AG04450 (cell line): Measurements from ENCODE around the gene PTGER1. TPM values are rescaled to one million over a fixed set of nuclear protein-coding genes. Genes with fewer than 3 reads are reported as not detected.

Experiments
- CTCF ChIA-PET: fragments of 300-600, 350-600 bp; formaldehyde crosslinking; extraction: SDS; loops from one replicate; lab custom pipeline; 2022; ENCODE audit warnings: antibody characterized with exemption, inconsistent platforms; lab: Charles Lee
- POLR2A ChIA-PET: fragments of 350-600 bp; formaldehyde crosslinking; extraction: SDS; loops from one replicate; lab custom pipeline; 2021; ENCODE audit warnings: antibody characterized with exemption, inconsistent platforms; lab: Yijun Ruan, JAX
- DNase-seq: peaks from one replicate; pipeline ENCODE4 v3.0.0-alpha.2; 2011; ENCODE audit warnings: low read depth, low spot score
- H3K27ac ChIP-seq: one replicate; pipeline ENCODE4 v1.5.1; 2012; ENCODE audit warnings: low read depth, low read length, control low read depth
- H3K27me3 ChIP-seq: one replicate; pipeline ENCODE4 v1.6.0; 2012; ENCODE audit warnings: low read length; ENCODE audit not compliant: control insufficient read depth, insufficient read depth
- H3K4me3 ChIP-seq: 2 replicates; pipeline ENCODE4 v1.5.1; 2011; ENCODE audit warnings: mild to moderate bottlenecking, low read depth, low read length, control low read depth
- H3K9me3 ChIP-seq: 2 replicates; pipeline ENCODE4 v1.5.1; 2012; ENCODE audit warnings: low read length; ENCODE audit not compliant: control insufficient read depth, insufficient read depth
- polyA plus RNA-seq: library from polyadenylated mRNA; depleted of rRNA; stranded (reverse); fragments of >200 nt; gene quantifications from 2 replicates; pipeline ENCODE4 v1.2.3, GENCODE V29; 2011
- TF ChIP-seq, protein P1 (sequence below): IDR thresholded peaks from 2 replicates; pipeline ENCODE4 v1.5.1; 2011; ENCODE audit warnings: low read depth, low read length, control low read depth, inconsistent platforms

Gene PTGER1
- polyA plus RNA-seq, 1 experiment = 0.72 TPM

GRCh38 chr19:14473073-14473977, 1.8 kb downstream of the PTGER1 start:
- CTCF ChIA-PET = interaction anchor here (0.6 to 2.0 kb wide), 3 partner anchors 8 to 337 kb away, joined by 4 to 22 read pairs (median 14); partner anchors contain the start of gene ASF1B
- POLR2A ChIA-PET = interaction anchor here (0.8 kb wide), 1 partner anchor 336 kb away, joined by 3 read pairs; no protein-coding TSS in a partner anchor
- no peak for DNase-seq
- Histone ChIP-seq H3K27me3 (no peaks in the 10 kb centered on the region), H3K9me3 (peaks cover 2% of the 10 kb centered on the region; the same call in 1 of the 2 replicates), H3K27ac (no peak overlapping the region), H3K4me3 (no peak overlapping the region)
- TF ChIP-seq, protein P1, sequence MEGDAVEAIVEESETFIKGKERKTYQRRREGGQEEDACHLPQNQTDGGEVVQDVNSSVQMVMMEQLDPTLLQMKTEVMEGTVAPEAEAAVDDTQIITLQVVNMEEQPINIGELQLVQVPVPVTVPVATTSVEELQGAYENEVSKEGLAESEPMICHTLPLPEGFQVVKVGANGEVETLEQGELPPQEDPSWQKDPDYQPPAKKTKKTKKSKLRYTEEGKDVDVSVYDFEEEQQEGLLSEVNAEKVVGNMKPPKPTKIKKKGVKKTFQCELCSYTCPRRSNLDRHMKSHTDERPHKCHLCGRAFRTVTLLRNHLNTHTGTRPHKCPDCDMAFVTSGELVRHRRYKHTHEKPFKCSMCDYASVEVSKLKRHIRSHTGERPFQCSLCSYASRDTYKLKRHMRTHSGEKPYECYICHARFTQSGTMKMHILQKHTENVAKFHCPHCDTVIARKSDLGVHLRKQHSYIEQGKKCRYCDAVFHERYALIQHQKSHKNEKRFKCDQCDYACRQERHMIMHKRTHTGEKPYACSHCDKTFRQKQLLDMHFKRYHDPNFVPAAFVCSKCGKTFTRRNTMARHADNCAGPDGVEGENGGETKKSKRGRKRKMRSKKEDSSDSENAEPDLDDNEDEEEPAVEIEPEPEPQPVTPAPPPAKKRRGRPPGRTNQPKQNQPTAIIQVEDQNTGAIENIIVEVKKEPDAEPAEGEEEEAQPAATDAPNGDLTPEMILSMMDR = no peak

GRCh38 chr19:14472202-14472938, 2.8 kb downstream of the PTGER1 start:
- TF ChIP-seq, protein P1 = peak; percentile 80
- POLR2A ChIA-PET = interaction anchor here (0.8 kb wide), 1 partner anchor 335 kb away, joined by 3 read pairs; no protein-coding TSS in a partner anchor
- no peak for DNase-seq
- Histone ChIP-seq H3K27me3 (no peaks in the 10 kb centered on the region), H3K9me3 (peaks cover 2% of the 10 kb centered on the region; the same call in 1 of the 2 replicates), H3K4me3 (no peak overlapping the region), H3K27ac (no peak overlapping the region)
- CTCF ChIA-PET = interaction anchor here (0.5 to 2.0 kb wide), 10 partner anchors 9 to 336 kb away, joined by 3 to 22 read pairs (median 4); partner anchors contain the start of gene ASF1B

DNA sequence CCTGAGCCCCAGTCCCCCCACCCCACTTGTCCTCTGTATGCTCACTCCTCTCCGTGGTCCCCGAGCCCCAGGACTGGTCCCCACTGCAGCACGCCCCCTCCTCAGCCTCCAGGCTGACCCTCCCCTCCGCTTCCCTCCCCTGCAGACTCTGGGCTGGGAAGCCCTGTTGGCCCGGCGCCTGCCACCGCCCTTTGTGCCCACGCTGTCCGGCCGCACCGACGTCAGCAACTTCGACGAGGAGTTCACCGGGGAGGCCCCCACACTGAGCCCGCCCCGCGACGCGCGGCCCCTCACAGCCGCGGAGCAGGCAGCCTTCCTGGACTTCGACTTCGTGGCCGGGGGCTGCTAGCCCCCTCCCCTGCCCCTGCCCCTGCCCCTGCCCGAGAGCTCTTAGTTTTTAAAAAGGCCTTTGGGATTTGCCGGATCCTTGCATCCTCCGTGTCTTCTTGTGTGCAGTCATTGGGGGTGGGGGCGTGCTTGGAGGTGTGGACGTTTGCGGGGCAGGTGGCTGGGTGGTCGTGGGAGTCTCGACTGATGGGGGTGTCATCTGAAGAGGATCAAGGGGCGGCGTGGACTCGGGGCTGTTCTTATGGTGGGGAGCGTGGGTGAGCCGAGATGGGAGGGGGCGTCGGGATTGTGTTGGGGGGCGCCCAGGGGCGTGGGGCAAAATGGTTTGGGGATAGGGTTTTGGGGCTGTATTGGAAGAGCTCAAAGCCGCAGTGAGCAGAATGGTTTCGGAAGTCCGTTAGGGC, 3.5 kb downstream of the PTGER1 start:
- CTCF ChIA-PET = interaction anchor here (0.5 to 2.0 kb wide), 9 partner anchors 10 to 335 kb away, joined by 3 to 22 read pairs (median 4); partner anchors contain the start of gene ASF1B
- Histone ChIP-seq H3K9me3 (peaks cover 2% of the 10 kb centered on the region; the same call in 1 of the 2 replicates), H3K4me3 (no peak overlapping the region), H3K27me3 (no peaks in the 10 kb centered on the region), H3K27ac (no peak overlapping the region)
- TF ChIP-seq, protein P1 = no peak
- DNase-seq = no peak
- POLR2A ChIA-PET = no interaction called here

DNA sequence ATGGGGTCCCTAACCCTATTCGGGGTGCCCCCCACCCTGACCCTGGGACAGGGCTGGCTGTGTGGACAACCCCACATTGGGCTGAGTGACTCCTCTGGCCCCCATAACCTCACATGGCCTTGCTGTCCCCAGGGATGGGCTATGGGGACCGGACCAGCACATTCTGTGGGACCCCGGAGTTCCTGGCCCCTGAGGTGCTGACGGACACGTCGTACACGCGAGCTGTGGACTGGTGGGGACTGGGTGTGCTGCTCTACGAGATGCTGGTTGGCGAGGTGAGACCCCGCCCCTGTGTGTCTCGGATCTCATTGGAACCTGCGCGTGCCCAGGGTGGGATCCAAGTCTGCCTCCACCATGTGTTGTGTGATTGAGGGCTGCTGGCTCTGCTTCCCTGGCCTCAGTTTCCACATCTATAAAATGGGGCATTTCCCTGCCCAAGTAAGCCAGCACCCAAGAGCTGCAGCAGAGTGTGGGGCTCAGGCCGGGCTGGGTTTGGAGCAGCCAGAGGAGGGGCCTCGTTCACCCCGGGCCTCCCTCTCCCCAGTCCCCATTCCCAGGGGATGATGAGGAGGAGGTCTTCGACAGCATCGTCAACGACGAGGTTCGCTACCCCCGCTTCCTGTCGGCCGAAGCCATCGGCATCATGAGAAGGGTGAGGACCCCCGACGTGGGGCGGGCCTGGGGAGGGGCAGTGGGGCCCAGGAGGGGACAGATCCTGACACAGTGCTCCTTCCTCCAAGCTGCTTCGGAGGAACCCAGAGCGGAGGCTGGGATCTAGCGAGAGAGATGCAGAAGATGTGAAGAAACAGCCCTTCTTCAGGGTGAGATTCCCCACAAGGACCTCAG, 4.9 kb downstream of the PTGER1 start:
- Histone ChIP-seq H3K27ac (no peak overlapping the region), H3K9me3 (peaks cover 2% of the 10 kb centered on the region; the same call in 1 of the 2 replicates), H3K27me3 (no peaks in the 10 kb centered on the region), H3K4me3 (no peak overlapping the region)
- DNase-seq = no peak
- POLR2A ChIA-PET = no interaction called here
- TF ChIP-seq, protein P1 = no peak
- CTCF ChIA-PET = no interaction called here
